GM18511 (cell line): ENCODE results near the gene GANAB.

Source experiments
- ATAC-seq: cut with Tn5 transposase; IDR thresholded peaks from one replicate; pipeline ENCODE4 v1.9.1; 2021; ENCODE audit warnings: mild to moderate bottlenecking, moderate library complexity; ENCODE audit not compliant: unreplicated experiment

The GANAB gene

GRCh38 chr11:62577046-62577714, 69.2 kb downstream of the GANAB start:
- ATAC-seq = no peak

DNA sequence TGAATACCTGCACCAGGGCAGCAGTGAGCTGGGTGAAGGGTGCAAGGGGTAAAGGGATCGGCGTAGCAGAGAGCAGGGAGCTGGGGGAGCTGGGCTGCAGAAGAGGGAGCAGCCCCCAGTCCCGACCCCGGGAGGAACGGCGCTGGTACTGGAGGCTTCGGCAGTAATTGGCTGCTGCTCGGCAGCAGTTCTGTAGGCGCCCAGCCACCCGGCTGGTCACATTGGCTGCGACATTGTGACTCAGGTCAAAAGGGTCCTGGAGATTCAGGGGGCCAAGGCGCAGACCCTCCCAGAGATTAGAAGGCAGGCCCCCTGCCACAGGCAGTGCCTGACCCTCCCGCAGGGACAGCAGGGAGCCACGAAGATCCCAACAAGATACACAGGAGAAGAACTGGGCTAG, 70.6 kb downstream of the GANAB start:
- ATAC-seq = no peak

DNA sequence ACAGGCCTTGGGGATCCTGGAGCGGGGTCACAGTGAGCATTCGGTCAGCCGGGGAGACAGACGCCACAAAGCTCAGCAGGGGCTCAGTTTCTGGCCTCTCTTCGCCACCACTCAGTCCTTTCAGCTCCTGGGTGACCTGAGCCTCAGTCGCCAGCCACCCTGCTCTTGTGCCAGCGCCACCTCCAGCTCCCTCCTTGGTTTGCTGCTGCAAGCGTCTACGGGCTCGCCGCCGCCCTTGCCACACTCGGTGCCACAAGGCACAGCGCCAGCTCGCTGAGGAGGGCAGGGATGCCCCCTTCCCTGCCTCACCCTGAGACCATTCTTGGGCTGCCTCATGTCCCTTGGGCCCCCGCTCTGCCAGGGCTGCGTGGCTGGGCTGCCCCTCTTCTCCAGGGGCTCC, 71.3 kb downstream of the GANAB start:
- ATAC-seq = no peak
